ENCODE measurements around the gene METTL23. TPM values are rescaled to one million over a fixed set of nuclear protein-coding genes. Genes with fewer than 3 reads are reported as not detected.

Gene METTL23
- total and polyA plus RNA-seq, 2 of the 8 experiments (the other 6 are each of a cell fraction or from before 2014, with no cell fraction given) = 36.1 to 60.2 TPM

DNA sequence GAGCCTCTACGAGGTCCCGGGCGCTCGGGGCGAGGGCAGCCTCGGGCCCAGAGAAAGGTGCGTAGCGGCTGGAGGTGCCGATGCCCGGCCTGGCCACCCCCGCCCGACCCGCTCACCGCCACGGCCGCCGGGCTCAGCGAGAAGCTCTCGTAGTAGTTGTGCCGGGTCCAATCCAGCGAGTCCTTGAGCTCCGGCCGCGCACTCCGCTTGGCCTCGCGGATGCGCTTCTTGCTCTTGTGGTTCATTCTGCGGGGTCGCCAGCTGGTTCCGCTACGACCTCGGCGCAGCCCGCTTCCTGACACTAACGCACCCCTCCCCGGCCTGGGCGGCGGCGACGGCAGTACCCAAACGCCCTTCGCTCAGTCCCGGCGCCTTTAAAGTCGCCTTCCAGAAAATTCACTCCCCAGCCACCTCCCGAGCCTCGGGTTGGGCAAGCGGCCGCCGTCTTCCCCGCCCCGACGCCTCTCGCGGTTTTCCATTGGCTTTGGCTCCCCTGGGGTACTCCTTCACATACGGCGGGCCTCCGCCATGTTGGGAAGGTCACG, 336 bp upstream of the METTL23 start, which contains the start of gene JMJD6:
TSS of gene JMJD6 (minus strand) at position 376 of the 545 bp plus-strand sequence. CDS start at position 245, 131 bp downstream.
- H2BK5ac ChIP-seq (ENCODE audit: low read depth, low read length) = peak within 1 kb of the TSS; percentile 82
- WGBS, 2 experiments (ENCODE audit: extremely low coverage in 1 of 2, insufficient coverage in 1 of 2, insufficient read length in 1 of 2, insufficient replicate concordance in 2 of 2, low coverage in 1 of 2, low lambda C conversion rate in 2 of 2, missing lambda C conversion rate in 1 of 2) = 3% methylated on average over 33 of the region's 60 CpGs; no CpG with 5 or more reads in 1 of the 2 experiments
- H4K5ac ChIP-seq (ENCODE audit: insufficient read length, low read depth, low read length) = peak within 1 kb of the TSS; percentile 93
- H2AK5ac ChIP-seq (ENCODE audit: low read depth, low read length) = no peak within 1 kb of the TSS
- H2BK15ac ChIP-seq (ENCODE audit: low read length) = no peak within 1 kb of the TSS
- H3K27me3 ChIP-seq (replicated peaks in 1 of 4; ENCODE audit: control insufficient read depth in 3 of 4, extremely low read depth in 1 of 4, insufficient read depth in 3 of 4, low read length in 3 of 4) = no peaks in the 10 kb centered on the region; a peak in 2 of 7 replicates
- no peak within 1 kb of the TSS for H3K23ac ChIP-seq (ENCODE audit: insufficient read length)
- peaks cover 0 to 34% of the 10 kb centered on the region in 2 experiments; a peak in 2 of 4 replicates for H3K79me2 ChIP-seq (ENCODE audit: control insufficient read depth in 1 of 2, insufficient read depth in 2 of 2, low read length in 2 of 2)
- H2BK120ac ChIP-seq (replicated peaks; ENCODE audit: low read depth, low read length) = no peak within 1 kb of the TSS
- H3K36me3 ChIP-seq (ENCODE audit: control insufficient read depth in 2 of 4, insufficient read depth in 4 of 4, low read length in 3 of 4) = peaks cover 6 to 25% (median 16%) of the 10 kb centered on the region in 4 experiments; a peak in 6 of 8 replicates
- POLR2A ChIA-PET (ENCODE audit: partially characterized antibody) = interaction anchor here (0.8 to 8.4 kb wide), 6 partner anchors 9 to 169 kb away, joined by 3 to 181 read pairs (median 4); partner anchors contain the start of genes MFSD11, MXRA7 and SRSF2
- H3K23me2 ChIP-seq (ENCODE audit: low read depth, low read length) = peaks cover 11% of the 10 kb centered on the region
- H4K20me1 ChIP-seq (replicated peaks in 1 of 2; ENCODE audit: control insufficient read depth in 1 of 2, insufficient read depth in 2 of 2, low read length in 2 of 2) = peaks cover 0 to 10% of the 10 kb centered on the region in 2 experiments
- DNase-seq (ENCODE audit: low read depth in 1 of 2, low spot score in 2 of 2) (peak; percentile 87 to 90), FAIRE-seq (no peak)
- peaks cover 0 to 9% (median 2%) of the 10 kb centered on the region in 4 experiments; a peak in 5 of 7 replicates for H3K4me1 ChIP-seq (replicated peaks in 1 of 4; ENCODE audit: control insufficient read depth in 3 of 4, insufficient read depth in 4 of 4, low read length in 3 of 4)
- no peaks in the 10 kb centered on the region for H3K9me3 ChIP-seq (ENCODE audit: insufficient read depth in 2 of 2, low read depth in 1 of 2, low read length in 1 of 2)
- H3K4ac ChIP-seq (replicated peaks; ENCODE audit: insufficient read length, low read depth, low read length) = peak within 1 kb of the TSS; percentile 96
- H4K8ac ChIP-seq (ENCODE audit: extremely low read depth, insufficient read depth, low read length) = peak within 1 kb of the TSS; percentile 99; the same call in 1 of the 2 replicates
- H3K27ac ChIP-seq (ENCODE audit: low read depth, low read length) = peak within 1 kb of the TSS; percentile 97
- CTCF ChIA-PET (ENCODE audit: partially characterized antibody) = interaction anchor here (0.6 to 2.2 kb wide), 2 partner anchors 38 to 42 kb away, joined by 3 to 7 read pairs; no protein-coding TSS in a partner anchor
- peak within 1 kb of the TSS; percentile 91 for H4K91ac ChIP-seq (replicated peaks; ENCODE audit: insufficient read length, low read length)
- H3K18ac ChIP-seq (ENCODE audit: extremely low read depth, low read length) = peak within 1 kb of the TSS; percentile 95
- no peak within 1 kb of the TSS for H2BK20ac ChIP-seq (ENCODE audit: low read length)
- peak within 1 kb of the TSS; percentile 39; the same call in 1 of the 2 replicates for H2BK12ac ChIP-seq (ENCODE audit: low read depth, low read length)
- H2AFZ ChIP-seq (ENCODE audit: low read length) = 0 out of 2 replicates have a peak within 1 kb of the TSS, but pooled peaks have one; percentile 59
- peak within 1 kb of the TSS; percentile 87 to 98 (median 96) for H3K9ac ChIP-seq (replicated peaks in 1 of 4; ENCODE audit: extremely low read depth in 1 of 4, low read depth in 3 of 4, low read length in 3 of 4)
- H3K14ac ChIP-seq (ENCODE audit: insufficient read length) = no peak within 1 kb of the TSS
- H3K79me1 ChIP-seq (ENCODE audit: low read depth, low read length) = peaks cover 7% of the 10 kb centered on the region
- peak within 1 kb of the TSS; percentile 86 for H3K56ac ChIP-seq (replicated peaks; ENCODE audit: insufficient read length, low read depth, low read length)
- peak within 1 kb of the TSS; percentile 83 to 99 (median 84) for H3K4me3 ChIP-seq (ENCODE audit: extremely low read depth in 1 of 4, insufficient read depth in 2 of 4, low read depth in 3 of 4, low read length in 4 of 4)
- peak within 1 kb of the TSS; percentile 83 to 85 for H3K4me2 ChIP-seq (ENCODE audit: insufficient read depth in 1 of 2, low read depth in 2 of 2, low read length in 2 of 2)
- TF ChIP-seq EZH2 (IDR thresholded peaks at IDR 0.05; ENCODE audit: low read depth, low read length, severe bottlenecking) (no peak), CHD1 (IDR thresholded peaks at IDR 0.05; ENCODE audit: low read depth, low read length) (no peak), CREB1 (IDR thresholded peaks at IDR 0.05) (peak; percentile 85; the same call in 1 of the 2 replicates), KDM5A (IDR thresholded peaks at IDR 0.05; ENCODE audit: low read length) (no peak), SIX5 (IDR thresholded peaks at IDR 0.05; ENCODE audit: low read depth, low read length) (peak; percentile 33; the same call in 1 of the 2 replicates), CBX8 (IDR thresholded peaks at IDR 0.05; ENCODE audit: borderline replicate concordance, low read depth, low read length) (no peak), TCF12 (IDR thresholded peaks at IDR 0.05; ENCODE audit: low read depth, low read length) (no peak)
- TF ChIP-seq, protein P1, sequence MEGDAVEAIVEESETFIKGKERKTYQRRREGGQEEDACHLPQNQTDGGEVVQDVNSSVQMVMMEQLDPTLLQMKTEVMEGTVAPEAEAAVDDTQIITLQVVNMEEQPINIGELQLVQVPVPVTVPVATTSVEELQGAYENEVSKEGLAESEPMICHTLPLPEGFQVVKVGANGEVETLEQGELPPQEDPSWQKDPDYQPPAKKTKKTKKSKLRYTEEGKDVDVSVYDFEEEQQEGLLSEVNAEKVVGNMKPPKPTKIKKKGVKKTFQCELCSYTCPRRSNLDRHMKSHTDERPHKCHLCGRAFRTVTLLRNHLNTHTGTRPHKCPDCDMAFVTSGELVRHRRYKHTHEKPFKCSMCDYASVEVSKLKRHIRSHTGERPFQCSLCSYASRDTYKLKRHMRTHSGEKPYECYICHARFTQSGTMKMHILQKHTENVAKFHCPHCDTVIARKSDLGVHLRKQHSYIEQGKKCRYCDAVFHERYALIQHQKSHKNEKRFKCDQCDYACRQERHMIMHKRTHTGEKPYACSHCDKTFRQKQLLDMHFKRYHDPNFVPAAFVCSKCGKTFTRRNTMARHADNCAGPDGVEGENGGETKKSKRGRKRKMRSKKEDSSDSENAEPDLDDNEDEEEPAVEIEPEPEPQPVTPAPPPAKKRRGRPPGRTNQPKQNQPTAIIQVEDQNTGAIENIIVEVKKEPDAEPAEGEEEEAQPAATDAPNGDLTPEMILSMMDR (IDR thresholded peaks at IDR 0.05; ENCODE audit: control extremely low read depth in 1 of 3, insufficient read depth in 1 of 3, low read depth in 1 of 3, low read length in 3 of 3) = no peak
- TF ChIP-seq, protein P2, sequence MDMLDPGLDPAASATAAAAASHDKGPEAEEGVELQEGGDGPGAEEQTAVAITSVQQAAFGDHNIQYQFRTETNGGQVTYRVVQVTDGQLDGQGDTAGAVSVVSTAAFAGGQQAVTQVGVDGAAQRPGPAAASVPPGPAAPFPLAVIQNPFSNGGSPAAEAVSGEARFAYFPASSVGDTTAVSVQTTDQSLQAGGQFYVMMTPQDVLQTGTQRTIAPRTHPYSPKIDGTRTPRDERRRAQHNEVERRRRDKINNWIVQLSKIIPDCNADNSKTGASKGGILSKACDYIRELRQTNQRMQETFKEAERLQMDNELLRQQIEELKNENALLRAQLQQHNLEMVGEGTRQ (IDR thresholded peaks at IDR 0.05; ENCODE audit: low read length) = no peak
